ENCODE data around the gene CENPT.
"Not testable (repeated sequence)": the region's sequence is repeated elsewhere in the genome, so short reads cannot be mapped to it uniquely, and the experiment has no call there.

Gene CENPT

GRCh38 chr16:67846320-67847063 lies 1.0 kb downstream of the CENPT start, which contains the start of gene NUTF2:
NUTF2 (plus strand) TSS chr16:67846933; CDS start chr16:67865131, 18,198 bp downstream.
- DNase-seq: peak; percentile 86

- DNase-seq: no peak
Measured at GRCh38 chr16:67846063-67846319, 1.5 kb downstream of the CENPT start.

GRCh38 chr16:67845291-67846062 lies 2.0 kb downstream of the CENPT start:
- DNase-seq: no peak

- no peak for DNase-seq
Measured at GRCh38 chr16:67844497-67844896, 3.0 kb downstream of the CENPT start.

GRCh38 chr16:67843343-67843765 lies 4.1 kb downstream of the CENPT start:
- no peak for DNase-seq

GRCh38 chr16:67842509-67843342 lies 4.8 kb downstream of the CENPT start:
- peak; percentile 54 for DNase-seq

- peak; percentile 76 for DNase-seq
Measured at GRCh38 chr16:67841816-67842508, 5.5 kb downstream of the CENPT start, which contains the start of gene THAP11. THAP11 (plus strand) TSS chr16:67842320; CDS start chr16:67842555, 235 bp downstream.

GRCh38 chr16:67841198-67841815 lies 6.2 kb downstream of the CENPT start:
- DNase-seq: no peak

GRCh38 chr16:67837811-67838210 lies 9.7 kb downstream of the CENPT start:
- DNase-seq: no peak

- not testable (repeated sequence) for DNase-seq
Measured at GRCh38 chr16:67837190-67837589, 10.3 kb downstream of the CENPT start.

GRCh38 chr16:67834242-67834614 lies 13.3 kb downstream of the CENPT start:
- DNase-seq: no peak

GRCh38 chr16:67833415-67834241 lies 13.9 kb downstream of the CENPT start:
- DNase-seq: peak; percentile 67

GRCh38 chr16:67833030-67833414 lies 14.5 kb downstream of the CENPT start:
- no peak for DNase-seq

- no peak for DNase-seq
Measured at GRCh38 chr16:67828651-67829050, 18.8 kb downstream of the CENPT start.

- no peak for DNase-seq
Measured at GRCh38 chr16:67825906-67826305, 21.6 kb downstream of the CENPT start.

- no peak for DNase-seq
Measured at GRCh38 chr16:67825119-67825518, 22.4 kb downstream of the CENPT start.

- DNase-seq: no peak
Measured at GRCh38 chr16:67822511-67822910, 25.0 kb downstream of the CENPT start.

- DNase-seq: no peak
Measured at GRCh38 chr16:67820608-67821259, 26.8 kb downstream of the CENPT start.

- no peak for DNase-seq
Measured at GRCh38 chr16:67814567-67814966, 32.9 kb downstream of the CENPT start.

- no peak for DNase-seq
Measured at GRCh38 chr16:67811899-67812298, 35.6 kb downstream of the CENPT start.
